Body of pancreas (tissue), 4 donors: ENCODE results near the gene DIPK1A. TPM values are rescaled to one million over a fixed set of nuclear protein-coding genes. Genes with fewer than 3 reads are reported as not detected.

ENCODE experiments used
- ATAC-seq: fragments of 150-250 bp; one replicate; pipeline ENCODE4 v1.9.1; 2016
- DNase-seq, 4 donors: peaks; one replicate each; pipeline ENCODE4 v3.0.0-alpha.2; 2019
- H3K27ac ChIP-seq, 4 donors: fragments of 200-600 bp; sonication (generic); 1 replicate in 3 of 4; 2 replicates in 1 of 4; pipeline versions ENCODE4 v1.5.1 to v1.6.1; 2016 to 2019; ENCODE audit warnings: mild to moderate bottlenecking in 1 of 4, mixed read lengths in 1 of 4, moderate library complexity in 1 of 4
- H3K27me3 ChIP-seq, 2 donors: fragments of 200-600 bp; sonication (generic); one replicate each; pipeline ENCODE4 v1.6.0; 2016; ENCODE audit warnings: mild to moderate bottlenecking in 1 of 2
- H3K36me3 ChIP-seq, 2 donors: fragments of 200-600 bp; sonication (generic); replicated peaks in 1 of 2; 2 replicates each; pipeline ENCODE4 v1.5.1; 2016; ENCODE audit warnings: low read depth in 2 of 2; ENCODE audit not compliant: insufficient read depth in 1 of 2
- H3K4me1 ChIP-seq: fragments of 200-600 bp; sonication (generic); one replicate; pipeline ENCODE4 v1.6.0; 2016
- H3K4me3 ChIP-seq, 2 donors: fragments of 200-600 bp; sonication (generic); 1 replicate in 1 of 2; 2 replicates in 1 of 2; pipeline ENCODE4 v1.5.1; 2016 to 2019
- H3K9me3 ChIP-seq, 3 donors: fragments of 200-600 bp; sonication (generic); 1 replicate in 2 of 3; 2 replicates in 1 of 3; pipeline ENCODE4 v1.5.1; 2016
- POLR2A ChIP-seq, 3 donors: fragments of 450-650 bp; IDR thresholded peaks; one replicate each; pipeline ENCODE4 v1.6.1; 2016; ENCODE audit warnings: antibody characterized with exemption in 3 of 3, mild to moderate bottlenecking in 2 of 3
- WGBS, 2 donors: methylation state at CpG; one replicate each; pipeline ENCODE4 v1.1.5; 2017; 5-methylcytosine and 5-hydroxymethylcytosine counted together
- intact Hi-C: fragments of 100-400 bp; cut with DNase I; formaldehyde crosslinking; loops from one replicate; pipeline ENCODE4 v1.15.1; 2023
- total RNA-seq, 2 donors: library from RNA; depleted of rRNA; stranded (reverse); fragments of >200 nt; gene quantifications; one replicate each; pipeline ENCODE4 v1.1.0, GENCODE V29; 2016
- TF ChIP-seq, protein P1 (sequence below), 7 experiments: fragments of 450-650 bp in 4 of 7; fragments of 200-600 bp in 3 of 7; sonication (generic) in 3 of 7; IDR thresholded peaks; one replicate each; pipeline ENCODE4 v1.5.1; 2016 to 2019; ENCODE audit warnings: antibody characterized with exemption in 7 of 7

Gene DIPK1A
- total RNA-seq, 2 donors from 2014 or later: 3.9 to 8.2 TPM

- no peak for TF ChIP-seq POLR2A (IDR thresholded peaks at IDR 0.05)
- TF ChIP-seq, protein P1, sequence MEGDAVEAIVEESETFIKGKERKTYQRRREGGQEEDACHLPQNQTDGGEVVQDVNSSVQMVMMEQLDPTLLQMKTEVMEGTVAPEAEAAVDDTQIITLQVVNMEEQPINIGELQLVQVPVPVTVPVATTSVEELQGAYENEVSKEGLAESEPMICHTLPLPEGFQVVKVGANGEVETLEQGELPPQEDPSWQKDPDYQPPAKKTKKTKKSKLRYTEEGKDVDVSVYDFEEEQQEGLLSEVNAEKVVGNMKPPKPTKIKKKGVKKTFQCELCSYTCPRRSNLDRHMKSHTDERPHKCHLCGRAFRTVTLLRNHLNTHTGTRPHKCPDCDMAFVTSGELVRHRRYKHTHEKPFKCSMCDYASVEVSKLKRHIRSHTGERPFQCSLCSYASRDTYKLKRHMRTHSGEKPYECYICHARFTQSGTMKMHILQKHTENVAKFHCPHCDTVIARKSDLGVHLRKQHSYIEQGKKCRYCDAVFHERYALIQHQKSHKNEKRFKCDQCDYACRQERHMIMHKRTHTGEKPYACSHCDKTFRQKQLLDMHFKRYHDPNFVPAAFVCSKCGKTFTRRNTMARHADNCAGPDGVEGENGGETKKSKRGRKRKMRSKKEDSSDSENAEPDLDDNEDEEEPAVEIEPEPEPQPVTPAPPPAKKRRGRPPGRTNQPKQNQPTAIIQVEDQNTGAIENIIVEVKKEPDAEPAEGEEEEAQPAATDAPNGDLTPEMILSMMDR (IDR thresholded peaks at IDR 0.05): no peak
- Histone ChIP-seq H3K27me3 (no peaks in the 10 kb centered on the region), H3K4me3 (no peak overlapping the region), H3K36me3 (no peaks in the 10 kb centered on the region), H3K9me3 (no peaks in the 10 kb centered on the region), H3K27ac (no peak overlapping the region), H3K4me1 (no peaks in the 10 kb centered on the region)
- intact Hi-C loops: no loop called here
- DNase-seq (no peak), ATAC-seq (no peak)
- WGBS, 2 donors: 82 to 87% methylated on average over 9 of the region's 9 CpGs
These were observed 38.8 kb downstream of the DIPK1A start for GRCh38 chr1:92922356-92923035.

DNA sequence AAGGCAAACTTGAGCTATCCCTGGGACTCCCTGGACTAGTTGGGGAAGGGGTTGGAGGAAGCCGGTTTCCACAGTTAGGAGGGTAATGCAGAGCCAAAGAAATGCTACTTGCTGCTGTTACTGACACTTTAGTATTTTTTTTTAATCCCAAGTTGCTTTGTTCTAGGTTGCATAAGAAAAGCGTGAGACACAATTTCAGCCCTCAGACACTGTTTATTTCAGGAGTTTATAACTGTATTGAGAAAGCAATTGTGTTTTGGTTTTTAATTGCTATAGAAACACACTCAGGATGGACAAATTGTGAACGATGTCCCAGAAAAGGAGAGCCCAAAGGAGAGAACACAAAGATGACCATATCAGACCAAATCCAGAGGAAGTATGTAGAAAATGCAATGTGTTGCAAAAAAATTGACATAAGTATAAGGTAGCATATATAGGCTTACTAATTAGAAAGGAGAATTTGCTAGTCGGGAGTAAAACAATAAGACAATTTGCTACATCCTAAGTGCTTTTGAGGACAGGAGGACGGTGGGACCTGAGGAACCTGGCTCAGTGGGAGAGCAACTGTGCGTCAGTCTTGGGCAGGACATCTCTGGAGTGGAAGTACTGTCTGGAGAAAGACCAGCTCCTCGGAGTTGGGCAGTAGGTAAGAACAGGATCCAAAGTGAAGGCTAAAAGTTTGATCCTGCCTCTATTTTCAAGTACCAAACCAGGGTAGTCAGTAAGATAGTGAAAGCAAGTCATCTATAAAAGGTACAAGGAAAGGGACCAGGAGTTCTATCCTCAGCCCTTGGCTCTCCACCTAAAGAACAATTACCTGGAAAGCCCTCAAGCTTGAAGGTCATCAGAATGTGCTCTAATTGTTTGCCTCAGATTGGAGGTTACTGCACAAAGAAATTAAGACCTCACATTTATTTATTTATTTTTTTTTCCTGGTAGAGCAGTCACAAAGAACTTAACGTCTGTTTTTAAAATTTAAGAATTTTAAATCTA is 39.9 kb downstream of the DIPK1A start:
- WGBS, 2 donors: 90 to 91% methylated on average over 8 of the region's 8 CpGs
- Histone ChIP-seq H3K27ac (no peak overlapping the region), H3K27me3 (no peaks in the 10 kb centered on the region), H3K4me3 (no peak overlapping the region), H3K9me3 (no peaks in the 10 kb centered on the region), H3K36me3 (no peaks in the 10 kb centered on the region), H3K4me1 (no peaks in the 10 kb centered on the region)
- TF ChIP-seq, protein P1 (IDR thresholded peaks at IDR 0.05): no peak
- no peak for TF ChIP-seq POLR2A (IDR thresholded peaks at IDR 0.05)
- ATAC-seq: no peak
- no peak for DNase-seq
- intact Hi-C loops: no loop called here

DNA sequence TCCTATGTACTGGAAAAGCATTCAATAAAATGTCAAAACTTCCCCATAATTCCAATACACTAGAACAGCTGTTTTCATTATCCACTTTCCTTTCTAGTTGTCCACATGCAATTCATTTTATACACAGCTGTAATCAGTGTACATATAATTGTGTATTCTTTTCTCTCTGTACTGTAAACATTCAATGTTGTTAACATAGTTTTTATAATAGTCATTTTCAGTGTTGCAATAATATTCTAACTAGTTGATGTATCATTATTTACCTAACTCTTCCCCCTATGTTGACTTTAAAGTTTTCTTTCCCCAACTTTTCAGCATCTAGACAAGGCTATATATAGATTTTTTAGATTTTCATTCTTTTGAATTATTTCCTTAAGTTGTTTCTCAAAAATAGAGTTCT is 44.4 kb downstream of the DIPK1A start:
- no peak for ATAC-seq
- no peaks in the 10 kb centered on the region for H3K4me1 ChIP-seq
- no peaks in the 10 kb centered on the region for H3K9me3 ChIP-seq
- no peak for TF ChIP-seq POLR2A (IDR thresholded peaks at IDR 0.05)
- TF ChIP-seq, protein P1 (IDR thresholded peaks at IDR 0.05): no peak
- H3K4me3 ChIP-seq: no peak overlapping the region
- DNase-seq: no peak
- H3K36me3 ChIP-seq: no peaks in the 10 kb centered on the region
- no peak overlapping the region for H3K27ac ChIP-seq
- no peaks in the 10 kb centered on the region for H3K27me3 ChIP-seq
- intact Hi-C loops: no loop called here

DNA sequence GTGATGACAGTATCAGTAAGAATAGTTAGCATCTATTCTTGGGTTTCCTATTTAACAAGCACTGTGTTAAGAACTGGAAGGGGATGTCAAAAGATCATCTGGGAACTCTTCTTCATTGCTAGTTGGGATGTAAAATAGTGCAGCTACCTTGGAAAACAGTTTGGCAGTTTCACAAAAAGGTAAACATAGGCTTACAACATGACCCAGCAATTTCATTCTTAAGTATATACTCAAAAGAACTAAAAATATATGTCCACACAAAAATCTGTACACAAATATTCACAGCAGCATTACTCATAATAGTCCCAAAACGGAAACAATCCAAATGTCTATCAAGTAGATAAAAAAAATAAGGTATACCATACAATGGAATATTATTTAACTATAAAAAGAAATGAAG is 45.7 kb downstream of the DIPK1A start:
- Histone ChIP-seq H3K27ac (no peak overlapping the region), H3K4me1 (no peaks in the 10 kb centered on the region), H3K36me3 (no peaks in the 10 kb centered on the region), H3K27me3 (no peaks in the 10 kb centered on the region), H3K4me3 (no peak overlapping the region), H3K9me3 (no peaks in the 10 kb centered on the region)
- DNase-seq (no peak), ATAC-seq (no peak)
- TF ChIP-seq POLR2A (IDR thresholded peaks at IDR 0.05): no peak
- TF ChIP-seq, protein P1 (IDR thresholded peaks at IDR 0.05): no peak
- WGBS, 2 donors: 71 to 81% methylated on average over 1 of the region's 1 CpG
- intact Hi-C loops: no loop called here
